GM06990 (cell line): ENCODE data around the gene INVS.

Experiments used
- DNase-seq: peaks from one replicate; pipeline ENCODE4 v3.0.0-alpha.2; 2011; ENCODE audit not compliant: insufficient read length; ENCODE audit errors: extremely low read depth
- H3K27me3 ChIP-seq: replicated peaks from 2 replicates; pipeline ENCODE4 v1.6.0; 2011; ENCODE audit warnings: low read length; ENCODE audit not compliant: control insufficient read depth, insufficient read depth
- H3K36me3 ChIP-seq: 2 replicates; pipeline ENCODE4 v1.5.1; 2011; ENCODE audit warnings: low read length; ENCODE audit not compliant: control insufficient read depth, insufficient read depth
- H3K4me3 ChIP-seq: replicated peaks from 2 replicates; pipeline ENCODE4 v1.5.1; 2011; ENCODE audit warnings: low read depth, mild to moderate bottlenecking, control low read depth, low read length
- CTCF ChIP-seq: IDR thresholded peaks from 2 replicates; pipeline ENCODE4 v1.5.1; 2011; ENCODE audit warnings: low read length, control low read depth, mild to moderate bottlenecking, inconsistent platforms; ENCODE audit not compliant: insufficient read depth, poor library complexity, severe bottlenecking

The INVS gene

DNA sequence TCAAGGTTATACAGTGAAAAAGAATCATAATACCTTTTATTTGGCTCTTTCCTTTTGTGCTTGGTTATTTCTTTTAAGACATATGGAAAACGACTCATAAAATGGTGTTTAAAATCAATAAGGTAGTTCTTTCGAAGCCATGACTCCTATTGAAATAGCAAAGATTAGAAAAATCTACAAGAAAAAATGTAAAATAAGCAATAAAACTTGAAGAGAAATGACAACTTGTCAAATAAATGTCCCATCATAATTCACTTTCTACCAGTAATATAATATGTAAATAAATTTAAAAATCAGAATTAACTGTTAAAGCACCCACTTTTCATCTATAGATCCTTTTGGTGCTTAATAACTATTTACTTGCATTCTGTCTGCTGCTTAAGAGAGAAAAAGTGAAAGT, 241.2 kb downstream of the INVS start:
- no peak for TF ChIP-seq CTCF
- Histone ChIP-seq H3K4me3 (no peak overlapping the region), H3K27me3 (no peaks in the 10 kb centered on the region), H3K36me3 (peaks cover 6% of the 10 kb centered on the region)
- no peak for DNase-seq

DNA sequence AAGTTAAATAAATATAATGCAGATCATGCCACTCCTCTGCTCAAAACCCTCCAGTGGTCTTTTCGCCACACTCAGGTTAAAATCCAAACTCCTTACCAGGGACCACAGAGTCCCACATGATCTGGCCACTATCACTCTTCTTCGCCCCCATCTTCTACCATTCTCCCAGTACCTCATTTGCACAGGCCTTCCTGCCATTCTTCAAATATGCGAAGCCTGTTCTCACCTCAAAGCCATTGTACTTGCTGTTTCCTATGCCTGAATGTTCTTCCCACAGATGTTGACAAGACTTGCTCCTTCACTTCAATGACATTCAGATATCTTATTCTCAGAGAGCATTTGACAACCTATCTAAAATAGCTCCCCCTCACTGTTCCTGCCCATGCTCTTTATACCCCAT, 242.8 kb downstream of the INVS start:
- Histone ChIP-seq H3K27me3 (no peaks in the 10 kb centered on the region), H3K4me3 (no peak overlapping the region), H3K36me3 (peaks cover 6% of the 10 kb centered on the region; the same call in 1 of the 2 replicates)
- no peak for DNase-seq
- TF ChIP-seq CTCF, result no peak

GRCh38 chr9:100346836-100347235, 247.8 kb downstream of the INVS start:
- DNase-seq, result no peak
- Histone ChIP-seq H3K4me3 (no peak overlapping the region), H3K36me3 (no peaks in the 10 kb centered on the region; the same call in 1 of the 2 replicates), H3K27me3 (no peaks in the 10 kb centered on the region)
- TF ChIP-seq CTCF, result no peak

GRCh38 chr9:100350188-100350587, 251.1 kb downstream of the INVS start:
- no peaks in the 10 kb centered on the region for H3K27me3 ChIP-seq
- no peak overlapping the region for H3K4me3 ChIP-seq
- H3K36me3 ChIP-seq, result no peaks in the 10 kb centered on the region; the same call in 1 of the 2 replicates
- TF ChIP-seq CTCF, result no peak
- DNase-seq, result no peak
